Ishikawa (cell line): ENCODE data around the gene TENT5C.

Experiments
- CEBPB ChIP-seq: IDR thresholded peaks from 2 replicates; pipeline ENCODE4 v1.6.1; 2012
- EP300 ChIP-seq: IDR thresholded peaks from 2 replicates; pipeline ENCODE4 v1.6.1; 2012; ENCODE audit warnings: borderline replicate concordance
- MAX ChIP-seq: IDR thresholded peaks from 2 replicates; pipeline ENCODE4 v1.6.1; 2012
- RAD21 ChIP-seq: IDR thresholded peaks from 2 replicates; pipeline ENCODE4 v1.6.1; 2012; ENCODE audit warnings: low read depth
- TAF1 ChIP-seq: IDR thresholded peaks from 2 replicates; pipeline ENCODE4 v1.6.1; 2012; ENCODE audit warnings: low read depth, mild to moderate bottlenecking
- YY1 ChIP-seq: IDR thresholded peaks from 2 replicates; pipeline ENCODE4 v1.6.1; 2012; ENCODE audit warnings: low read depth
- ZBTB7A ChIP-seq: IDR thresholded peaks from 2 replicates; pipeline ENCODE4 v1.6.1; 2012; ENCODE audit warnings: low read depth
- TF ChIP-seq, protein P1 (sequence below): IDR thresholded peaks from 2 replicates; pipeline ENCODE4 v1.6.1; 2012

- no peak for TF ChIP-seq CEBPB
- TF ChIP-seq EP300, result no peak
- no peak for TF ChIP-seq TAF1
- TF ChIP-seq MAX, result no peak
- TF ChIP-seq, protein P1, sequence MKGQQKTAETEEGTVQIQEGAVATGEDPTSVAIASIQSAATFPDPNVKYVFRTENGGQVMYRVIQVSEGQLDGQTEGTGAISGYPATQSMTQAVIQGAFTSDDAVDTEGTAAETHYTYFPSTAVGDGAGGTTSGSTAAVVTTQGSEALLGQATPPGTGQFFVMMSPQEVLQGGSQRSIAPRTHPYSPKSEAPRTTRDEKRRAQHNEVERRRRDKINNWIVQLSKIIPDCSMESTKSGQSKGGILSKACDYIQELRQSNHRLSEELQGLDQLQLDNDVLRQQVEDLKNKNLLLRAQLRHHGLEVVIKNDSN, result no peak
- no peak for TF ChIP-seq RAD21
- no peak for TF ChIP-seq YY1
- TF ChIP-seq ZBTB7A, result no peak
Observed at GRCh38 chr1:117663156-117663902, 57.5 kb downstream of the TENT5C start.
